HG03439 (cell line): Measurements from ENCODE around the gene SUMO1.

Experiments used
- ATAC-seq: cut with Tn5 transposase; IDR thresholded peaks from one replicate; pipeline ENCODE4 v1.9.1; 2021; ENCODE audit warnings: mild to moderate bottlenecking, moderate library complexity; ENCODE audit not compliant: unreplicated experiment

Gene SUMO1

GRCh38 chr2:202157211-202157990 lies 81.0 kb downstream of the SUMO1 start:
- no peak for ATAC-seq
